SK-N-MC (cell line): Measurements from ENCODE around the gene ASB6.

Source experiments
- EZH2 ChIP-seq: fragments of 200-600 bp; sonication (generic); IDR thresholded peaks from one replicate; pipeline ENCODE4 v1.6.1; 2017; ENCODE audit warnings: antibody characterized with exemption
- POLR2AphosphoS5 ChIP-seq: IDR thresholded peaks from 2 replicates; pipeline ENCODE4 v1.6.1; 2012; ENCODE audit warnings: mild to moderate bottlenecking, low read depth, low read length, borderline replicate concordance

- TF ChIP-seq POLR2AphosphoS5: peak; percentile 62; the same call in 1 of the 2 replicates
- no peak for TF ChIP-seq EZH2
These were observed 23.4 kb upstream of the ASB6 start, which contains the start of gene PRRX2 for GRCh38 chr9:129665389-129665775.
